Cardiac septum (tissue), 1 donor: Measurements from ENCODE around the gene USP15. TPM values are rescaled to one million over a fixed set of nuclear protein-coding genes. Genes with fewer than 3 reads are reported as not detected.

Experiments used
- DNase-seq: peaks from one replicate; pipeline ENCODE4 v3.0.0-alpha.2; 2020; ENCODE audit warnings: low spot score
- intact Hi-C: fragments of 100-400 bp; cut with DNase I; formaldehyde crosslinking; loops from one replicate; pipeline ENCODE4 v1.14.0; 2022
- total RNA-seq: library from RNA; stranded (reverse); fragmentation: NEBNext Ultra II Directional; extraction: Animal tissue kit (Norgen Biotek cat#: 25700); gene quantifications from one replicate; pipeline ENCODE4 v1.2.1, GENCODE V29; 2021
- donor health status: DM: no; HTN: no; CAD: no.

The USP15 gene
- total RNA-seq, 1 donor from 2014 or later: 62.6 TPM

DNA sequence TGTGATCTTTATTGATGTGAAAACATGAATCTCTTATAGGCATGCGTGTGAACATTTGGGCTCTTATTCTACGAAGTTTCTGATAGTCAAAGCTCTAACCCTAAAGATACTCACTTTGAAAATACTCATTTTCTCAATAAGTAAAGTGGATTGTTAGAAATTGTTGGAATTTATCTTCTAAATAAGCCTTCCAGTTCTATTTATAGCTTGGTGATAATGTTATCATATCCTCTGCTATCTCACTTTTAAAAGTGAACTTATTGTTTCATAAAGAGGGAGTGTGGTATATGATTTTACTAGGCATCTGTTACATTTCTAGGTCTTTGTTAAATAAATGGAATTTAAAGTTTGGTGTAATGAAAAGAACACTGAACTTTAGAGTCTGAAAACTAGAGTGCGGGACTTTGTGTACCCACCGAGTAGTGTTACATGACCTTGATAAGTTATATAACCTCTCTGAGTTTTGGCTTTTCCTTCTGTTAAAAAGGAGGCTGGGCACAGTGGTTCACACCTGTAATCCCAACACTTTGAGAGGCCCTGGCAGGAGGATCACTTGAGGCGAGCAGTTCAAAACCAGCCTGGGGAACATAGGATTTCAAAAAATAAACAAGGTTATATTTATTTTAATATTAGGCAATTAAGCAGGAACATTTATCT is 13.6 kb downstream of the USP15 start:
- no peak for DNase-seq
- intact Hi-C loops: no loop called here

DNA sequence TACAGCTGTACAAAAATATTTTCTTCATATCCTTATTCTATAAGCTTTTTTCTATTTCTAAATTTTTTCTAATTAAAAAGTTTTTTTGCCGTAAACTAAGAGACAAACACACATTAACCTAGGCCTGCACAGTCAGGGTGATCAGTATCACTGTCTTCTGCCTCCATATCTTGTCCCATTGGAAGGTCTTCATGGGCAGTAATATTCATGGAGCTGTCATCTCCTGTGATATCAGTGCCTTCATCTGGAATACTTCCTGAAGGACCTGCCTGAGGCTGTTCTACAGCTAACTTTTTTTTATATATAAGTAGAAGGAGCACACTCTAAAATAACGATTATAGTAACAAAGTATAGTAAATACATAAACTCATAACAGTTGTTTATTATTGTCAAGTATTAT is 17.8 kb downstream of the USP15 start:
- no peak for DNase-seq
- intact Hi-C loops: no loop called here

DNA sequence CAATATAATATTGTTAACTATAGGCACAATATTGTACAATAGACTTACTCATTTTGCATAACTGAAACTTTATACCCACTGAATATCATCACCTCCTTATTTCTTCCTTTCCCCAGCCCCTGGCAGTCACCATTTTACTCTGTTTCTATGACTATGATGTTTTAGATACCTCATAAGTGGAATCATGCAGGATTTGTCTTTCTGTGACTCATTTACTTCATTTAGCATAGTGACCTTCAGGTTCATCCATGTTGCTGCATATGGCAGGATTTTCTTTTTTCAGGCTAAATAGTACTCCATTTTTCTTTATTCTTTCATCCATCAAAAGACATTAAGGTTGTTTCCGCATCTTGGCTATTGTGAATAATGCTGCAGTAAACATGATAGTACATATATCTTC is 18.9 kb downstream of the USP15 start:
- intact Hi-C loops: no loop called here

DNA sequence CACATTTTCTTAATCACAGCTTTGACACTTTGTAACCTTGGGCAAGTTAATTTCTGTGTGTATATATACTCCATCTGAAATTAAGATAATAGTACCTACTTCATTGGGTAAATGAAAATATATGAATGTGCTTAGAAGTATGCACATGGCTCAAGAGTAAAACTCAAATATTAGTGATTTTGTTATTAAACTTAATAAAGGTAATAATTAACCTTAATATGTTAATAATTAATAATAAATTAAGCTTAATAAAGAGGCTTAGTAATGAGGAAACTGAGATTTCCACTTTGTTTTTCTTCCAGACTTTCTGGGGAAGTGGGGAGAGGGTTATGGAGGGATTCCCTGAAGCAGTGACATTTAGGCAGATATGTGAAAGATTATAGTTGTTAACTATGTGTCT is 19.8 kb downstream of the USP15 start:
- intact Hi-C loops: no loop called here
- DNase-seq: no peak

More for the DNA sequence above, 18.9 kb downstream of the USP15 start:
- no peak for DNase-seq

DNA sequence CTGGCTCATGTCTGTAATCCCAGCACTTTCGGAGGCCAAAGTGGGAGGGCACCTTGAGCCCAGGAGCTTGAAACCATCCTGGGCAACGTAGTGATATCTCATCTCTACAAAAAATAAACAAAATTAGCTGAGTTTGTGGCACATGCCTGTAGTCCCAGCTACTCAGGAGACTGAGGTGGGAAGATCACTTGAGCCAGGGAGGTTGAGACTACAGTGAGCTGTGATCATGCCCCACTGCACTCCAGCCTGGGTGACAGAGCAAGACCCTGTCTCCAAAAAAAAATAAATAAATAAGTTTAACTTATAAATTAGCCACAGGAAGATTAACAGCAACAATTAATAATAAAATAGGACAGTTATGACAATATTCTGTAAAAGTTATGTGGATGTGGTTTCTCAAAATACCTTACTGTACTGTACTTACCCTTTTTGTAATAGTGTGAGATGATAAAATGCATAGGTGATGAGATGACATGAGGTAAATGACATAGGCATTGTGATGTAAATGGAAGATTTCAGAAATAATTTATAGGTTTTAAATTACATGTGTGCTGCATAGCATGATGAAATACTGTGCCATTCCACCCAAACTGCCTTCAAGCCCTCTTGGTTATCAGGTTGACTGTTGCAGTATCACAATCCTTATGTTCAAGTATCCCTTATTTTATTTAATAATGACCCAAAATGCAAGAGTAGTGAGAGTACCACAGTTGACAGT is 22.0 kb downstream of the USP15 start:
- DNase-seq: no peak
- intact Hi-C loops: no loop called here

DNA sequence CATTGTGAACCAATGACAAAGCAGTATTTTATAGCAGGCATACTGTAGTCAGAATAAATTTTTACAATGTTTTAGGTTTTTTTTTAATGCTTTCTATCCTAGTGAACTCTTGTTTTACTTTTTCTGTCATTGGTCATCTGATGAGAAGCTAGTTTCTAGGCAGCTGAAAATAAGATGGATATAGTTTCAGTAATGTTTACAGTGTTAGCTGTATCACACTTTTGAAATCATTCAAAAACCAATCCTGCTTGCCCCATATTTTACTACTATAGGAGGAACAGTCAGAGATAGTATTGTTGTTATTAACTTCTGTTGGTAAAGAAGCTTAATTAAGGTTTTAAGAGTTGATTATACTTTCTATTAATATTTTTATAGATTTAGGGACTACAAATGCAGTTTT is 24.5 kb downstream of the USP15 start:
- no peak for DNase-seq
- intact Hi-C loops: no loop called here

DNA sequence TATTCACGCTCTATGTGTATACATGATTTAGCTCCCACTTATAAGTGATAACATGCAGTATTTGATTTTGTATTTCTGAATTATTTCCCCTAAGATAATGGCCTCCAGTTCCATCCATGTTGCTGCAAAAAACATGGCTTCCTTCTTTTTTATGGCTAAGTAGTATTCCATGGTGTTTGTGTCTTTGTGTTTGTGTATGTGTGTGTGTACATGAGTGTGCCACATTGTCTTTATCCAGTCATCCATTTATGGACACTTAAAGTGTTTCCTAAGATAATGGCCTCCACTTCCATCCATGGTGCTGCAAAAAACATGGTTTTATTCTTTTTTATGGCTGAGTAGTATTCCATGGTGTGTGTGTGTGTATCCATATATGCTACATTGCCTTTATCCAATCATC is 25.1 kb downstream of the USP15 start:
- DNase-seq: no peak
- intact Hi-C loops: no loop called here

DNA sequence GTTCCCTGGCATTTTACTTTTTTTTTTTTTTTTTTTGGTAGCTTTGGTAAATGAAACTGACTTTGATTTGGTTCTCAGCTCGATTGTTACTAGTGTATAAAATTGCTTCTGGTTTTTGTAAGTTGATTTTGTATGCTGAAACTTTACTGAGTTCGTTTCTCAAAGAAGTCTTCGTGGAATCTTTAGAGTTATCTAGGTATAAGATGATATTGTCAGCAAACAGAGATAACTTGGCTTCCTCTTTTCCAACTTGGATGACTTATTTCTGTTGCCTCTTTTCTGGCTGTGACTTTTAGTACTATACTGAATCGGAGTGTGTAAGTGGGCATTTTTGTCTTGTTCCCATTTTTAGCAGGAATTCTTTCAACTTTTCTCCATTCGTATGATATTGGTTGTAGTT is 28.1 kb downstream of the USP15 start:
- intact Hi-C loops: no loop called here
- no peak for DNase-seq

DNA sequence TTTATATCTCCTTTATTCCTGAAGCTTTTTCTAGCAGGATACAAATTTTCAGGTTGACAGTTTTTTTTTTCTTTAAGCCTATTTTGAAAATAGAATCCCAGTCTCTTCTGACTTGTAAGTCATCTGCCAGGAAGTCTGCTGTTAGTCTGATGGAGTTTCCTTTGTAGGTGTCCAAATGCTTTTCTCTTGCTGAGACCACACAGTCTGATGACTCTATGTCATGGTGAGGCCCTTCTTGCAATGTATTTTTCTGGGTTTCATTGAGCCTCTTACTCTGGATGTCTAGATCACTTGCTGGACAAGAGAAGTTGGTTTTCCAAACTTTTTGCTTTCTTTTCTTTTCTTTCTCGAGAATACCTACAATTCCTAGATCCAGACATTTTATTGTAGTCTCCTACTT is 30.6 kb downstream of the USP15 start:
- DNase-seq: no peak
- intact Hi-C loops: no loop called here

DNA sequence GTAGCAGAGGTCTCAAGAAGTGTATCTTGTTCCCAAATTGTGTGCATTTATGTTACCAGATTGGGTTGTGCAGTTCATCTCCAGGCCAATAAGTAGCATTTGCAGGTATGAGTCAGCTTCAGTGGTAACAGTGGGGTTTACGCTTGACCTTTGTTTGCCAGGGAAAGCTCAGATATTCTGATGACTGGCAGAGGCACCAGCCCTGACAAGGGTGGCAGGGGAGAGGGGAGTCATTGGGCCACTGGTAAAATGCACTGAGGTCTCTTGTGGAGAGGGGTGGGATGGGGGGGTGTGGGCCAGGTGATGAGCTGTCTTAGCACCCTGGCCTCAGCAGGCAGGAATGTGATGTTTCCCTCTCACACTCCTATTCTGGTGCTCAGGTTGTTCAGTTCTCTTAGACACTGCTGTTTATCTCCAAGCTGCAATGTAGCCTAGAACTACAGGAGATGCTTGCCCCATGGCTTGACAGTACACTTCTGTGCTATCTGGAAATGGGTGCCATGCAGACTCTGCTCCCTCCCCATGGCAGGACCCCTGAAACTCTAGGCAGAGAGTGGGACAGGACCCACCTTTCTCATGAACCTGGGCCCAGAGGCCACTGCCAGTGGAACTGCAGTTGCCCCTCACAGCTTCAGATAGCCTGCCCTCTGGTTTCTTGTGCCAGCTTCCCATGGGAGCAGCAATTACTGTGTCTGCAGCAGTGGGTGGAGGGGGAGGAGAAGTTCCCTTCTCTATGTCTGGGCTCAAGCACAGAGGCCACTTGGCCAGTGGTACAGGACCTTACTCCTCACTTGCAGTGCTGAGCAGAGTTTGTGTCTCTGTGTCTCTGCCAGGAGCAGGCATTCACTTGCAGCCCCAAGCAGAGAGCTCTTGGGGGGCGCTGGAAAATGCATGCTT is 31.9 kb downstream of the USP15 start:
- DNase-seq: no peak
- intact Hi-C loops: no loop called here

DNA sequence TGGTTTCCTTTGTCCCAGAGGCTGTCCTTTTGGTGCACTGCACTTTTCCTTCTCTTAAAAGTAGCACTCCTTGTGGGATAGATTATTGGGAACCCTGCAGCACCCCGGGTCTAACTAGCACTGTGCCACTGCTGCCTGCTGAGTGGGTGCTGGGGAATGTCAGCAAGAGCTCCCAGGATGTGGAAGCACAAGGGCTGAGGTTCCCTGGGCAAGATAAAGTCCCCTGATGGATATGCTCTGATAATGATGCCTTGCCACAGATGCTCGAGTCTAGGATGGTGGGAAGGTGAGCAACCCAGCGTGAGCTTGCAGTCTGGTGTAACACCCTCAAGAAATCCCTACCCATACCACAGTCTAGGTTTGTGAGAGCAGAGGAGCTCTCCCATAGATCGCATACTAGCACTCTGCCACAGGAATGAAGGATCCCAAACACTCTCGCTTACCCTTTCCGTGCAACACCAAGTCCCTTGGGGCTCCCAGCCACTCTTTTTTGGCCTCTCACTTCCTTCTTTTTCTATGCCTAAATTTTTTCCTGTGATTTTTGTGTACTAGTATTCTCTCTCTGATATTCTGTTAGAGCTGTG is 32.6 kb downstream of the USP15 start:
- intact Hi-C loops: no loop called here
- DNase-seq: no peak

DNA sequence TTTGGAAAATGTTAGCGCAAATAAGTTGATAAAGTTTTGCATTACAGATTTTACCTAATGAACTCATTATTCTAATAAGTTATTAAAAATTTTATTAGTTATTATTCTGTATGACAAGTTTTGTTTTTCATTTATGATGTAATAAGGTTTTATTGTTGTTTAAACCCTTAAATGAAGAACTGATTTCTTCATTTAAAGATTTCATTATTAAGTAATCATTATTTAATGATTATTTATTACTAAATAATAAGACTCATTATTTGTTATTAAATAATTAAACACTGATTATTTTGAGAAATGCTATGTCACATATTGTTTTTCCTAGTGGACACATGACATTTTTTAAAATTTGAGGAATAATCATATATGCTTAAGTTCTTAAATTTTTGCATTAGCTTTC is 34.2 kb downstream of the USP15 start:
- intact Hi-C loops: no loop called here
- DNase-seq: no peak

DNA sequence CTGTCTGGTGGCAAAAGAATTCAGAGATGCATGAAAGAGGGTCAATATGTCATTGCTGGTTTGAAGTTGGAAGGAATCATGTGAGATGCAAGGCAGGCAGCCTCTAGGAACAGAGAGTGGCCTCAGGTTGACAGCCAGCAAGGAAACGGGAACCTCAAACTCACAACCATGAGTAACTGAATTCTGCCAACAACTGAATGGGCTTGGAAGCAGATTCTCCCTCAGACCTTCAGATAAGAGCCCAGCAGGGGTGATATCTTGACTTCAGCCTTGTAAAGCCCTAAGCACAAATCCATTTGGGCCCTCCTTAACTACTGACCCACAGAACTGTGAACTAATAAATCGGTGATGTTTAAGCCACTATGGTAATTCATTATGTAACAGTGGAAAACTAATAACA is 35.8 kb downstream of the USP15 start:
- intact Hi-C loops: no loop called here

DNA sequence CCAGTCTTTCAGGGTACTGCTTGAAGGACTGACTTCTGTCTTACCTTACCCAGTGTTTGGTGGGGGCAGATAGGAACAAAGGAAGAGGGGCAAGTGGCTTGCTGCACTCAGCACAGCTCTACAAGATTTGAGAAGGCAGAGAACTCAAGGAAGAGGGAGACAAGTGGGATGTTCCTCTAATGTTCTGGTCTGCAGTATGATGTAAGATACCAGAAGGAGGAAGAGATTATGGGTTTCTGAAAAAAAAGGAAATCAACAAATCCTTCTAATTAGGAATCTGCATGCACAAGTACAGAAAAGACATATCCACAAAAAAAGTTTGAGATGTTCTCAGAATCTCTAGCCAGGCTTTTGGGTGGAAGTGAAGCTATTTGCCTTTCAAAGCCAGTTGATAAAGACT is 37.1 kb downstream of the USP15 start:
- no peak for DNase-seq
- intact Hi-C loops: no loop called here

More for the DNA sequence above, 35.8 kb downstream of the USP15 start:
- DNase-seq: no peak

DNA sequence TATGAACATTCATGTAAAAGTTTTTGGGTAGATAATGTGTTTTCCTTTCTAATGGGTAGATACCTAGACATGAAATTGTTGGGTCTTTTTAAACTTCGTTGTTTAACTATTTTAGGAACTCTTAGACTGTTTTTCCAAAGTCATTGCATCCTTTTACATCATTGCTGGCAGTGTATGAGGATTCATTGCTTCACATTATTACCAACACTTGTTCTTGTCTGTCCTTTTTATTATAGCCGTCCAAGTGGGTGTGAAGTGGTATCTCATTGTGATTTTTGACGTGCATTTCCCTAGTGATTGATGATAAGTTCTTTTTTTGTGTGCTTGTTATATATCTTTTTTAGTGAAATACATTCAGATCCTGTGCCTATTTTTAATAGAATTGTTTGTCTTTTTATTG is 39.4 kb downstream of the USP15 start:
- intact Hi-C loops: no loop called here
- DNase-seq: no peak

DNA sequence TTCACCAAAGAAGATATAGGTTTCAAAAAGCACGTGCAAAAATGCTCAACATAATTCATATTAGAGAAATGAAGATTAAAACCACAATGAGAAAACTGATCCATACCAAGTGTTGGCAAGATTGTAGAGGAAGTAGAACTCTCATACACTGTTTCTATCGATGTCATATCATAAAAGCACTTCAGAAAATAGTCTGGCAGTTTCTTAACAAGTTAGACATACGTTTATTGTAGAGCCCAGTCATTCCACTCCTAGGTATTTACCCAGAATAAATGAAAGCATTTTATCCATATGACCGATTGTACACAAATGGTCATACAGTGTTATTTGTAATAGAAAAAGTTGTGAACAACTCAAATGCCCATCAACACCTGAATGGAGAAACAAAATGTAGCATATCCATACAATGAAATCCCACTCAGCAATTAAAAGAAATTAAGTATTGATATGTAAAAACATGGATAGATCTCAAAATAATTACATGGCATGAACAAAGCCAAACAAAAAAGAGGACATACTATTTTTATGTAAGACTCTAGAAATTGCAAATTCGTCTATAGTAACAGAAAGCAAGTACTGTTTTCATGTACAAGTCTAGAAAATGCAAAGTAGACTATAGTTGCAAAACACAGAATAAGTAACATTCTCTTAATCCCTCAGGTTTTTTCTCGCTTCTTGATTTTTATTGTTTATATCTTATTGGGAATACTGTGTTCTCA is 41.0 kb downstream of the USP15 start:
- DNase-seq: no peak
- intact Hi-C loops: no loop called here

DNA sequence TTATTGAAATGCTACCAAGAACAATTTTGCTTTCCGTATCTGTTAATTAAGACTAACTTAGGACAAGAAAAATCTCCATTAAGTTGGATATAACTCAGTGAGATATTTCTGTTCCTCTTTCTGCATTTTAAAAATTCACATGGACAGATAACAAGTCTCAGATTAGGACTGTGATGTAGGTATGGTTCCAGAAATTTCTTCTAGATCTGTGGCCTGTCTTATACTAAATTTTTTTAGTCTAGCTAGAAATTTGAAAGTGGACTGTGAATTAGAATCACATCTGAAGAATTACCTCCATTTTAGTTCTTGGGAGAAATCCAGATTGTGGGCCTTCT is 41.6 kb downstream of the USP15 start:
- DNase-seq: no peak
- intact Hi-C loops: no loop called here

DNA sequence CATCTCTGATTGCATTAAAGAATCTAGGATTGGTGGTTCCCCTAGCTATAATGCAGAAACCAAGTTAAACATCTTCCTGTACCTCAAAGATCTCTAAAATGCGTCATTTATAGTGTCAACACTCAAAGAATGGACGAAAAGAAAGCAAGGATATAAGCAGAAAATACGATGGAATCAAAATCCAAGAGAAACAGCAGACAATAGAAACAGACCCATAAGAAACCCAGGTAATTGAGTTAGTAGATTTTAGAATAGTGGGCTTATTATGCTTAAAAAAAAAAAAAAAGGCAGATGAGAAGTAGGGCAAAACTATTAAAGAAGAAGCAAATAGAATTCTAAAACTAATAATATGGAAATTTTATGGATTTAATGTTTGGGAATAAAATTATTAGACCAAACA is 44.4 kb downstream of the USP15 start:
- DNase-seq: no peak
- intact Hi-C loops: no loop called here

DNA sequence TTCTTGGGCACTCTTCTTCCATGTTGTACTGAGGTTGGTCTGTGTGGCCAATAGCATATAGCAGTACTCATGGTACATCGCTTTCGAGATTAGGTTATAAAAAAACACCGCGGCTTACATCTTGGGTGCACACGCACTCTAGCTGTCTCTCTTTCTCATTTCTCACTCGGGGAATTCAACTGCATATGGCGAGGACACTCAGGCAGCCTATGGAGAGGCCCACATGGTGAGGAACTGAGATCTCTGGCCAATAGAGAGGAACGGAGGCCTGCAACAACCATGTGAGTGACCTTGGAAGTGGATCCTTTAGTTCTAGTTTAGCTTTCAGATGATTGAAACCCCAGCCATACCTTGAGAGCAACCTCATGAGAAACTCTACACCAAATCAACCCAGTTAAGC is 45.6 kb downstream of the USP15 start:
- DNase-seq: no peak
- intact Hi-C loops: no loop called here
